GM12891 (cell line): Measurements from ENCODE around the gene WNK4.

ENCODE experiments used
- POLR2A ChIP-seq: IDR thresholded peaks from 2 replicates; pipeline ENCODE4 v1.6.1; 2011; ENCODE audit warnings: low read depth, low read length, control low read depth
- POLR2AphosphoS5 ChIP-seq: IDR thresholded peaks from 2 replicates; pipeline ENCODE4 v1.6.1; 2011; ENCODE audit warnings: low read depth, low read length, control low read depth
- SPI1 ChIP-seq: IDR thresholded peaks from 2 replicates; pipeline ENCODE4 v1.6.1; 2011; ENCODE audit warnings: low read depth, low read length, control low read depth

DNA sequence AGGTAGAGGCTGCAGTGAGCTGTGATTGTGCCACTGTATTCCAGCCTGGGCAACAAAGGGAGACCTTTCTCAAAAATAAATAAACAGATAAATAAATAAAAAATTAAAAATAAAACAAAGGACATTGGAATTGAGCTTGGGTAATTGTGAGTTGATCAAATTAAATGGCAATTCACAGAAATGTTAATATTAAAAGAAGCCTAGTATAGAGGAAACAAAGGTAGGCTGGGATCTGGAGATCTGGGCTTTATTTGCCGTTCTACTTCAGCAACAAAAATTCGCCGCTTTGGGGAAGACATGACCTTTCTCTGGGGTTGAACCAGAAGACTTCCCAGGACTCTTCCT lies 7.5 kb upstream of the WNK4 start:
- no peak for TF ChIP-seq POLR2AphosphoS5
- TF ChIP-seq SPI1 = no peak
- TF ChIP-seq POLR2A = no peak
